HFFc6 (cell line): ENCODE data around the gene VENTX. TPM values are rescaled to one million over a fixed set of nuclear protein-coding genes. Genes with fewer than 3 reads are reported as not detected.

Source experiments
- DNase-seq: peaks from one replicate; pipeline ENCODE4 v3.0.0-alpha.2; 2018
- H3K27ac Mint-ChIP-seq: 2 replicates; pipeline ENCODE4 v1.8.0; 2020; ENCODE audit warnings: mild to moderate bottlenecking, mixed read lengths
- H3K27me3 Mint-ChIP-seq: 2 replicates; pipeline ENCODE4 v1.8.0; 2021; ENCODE audit warnings: mild to moderate bottlenecking, moderate library complexity, mixed read lengths; ENCODE audit not compliant: insufficient read depth
- H3K36me3 Mint-ChIP-seq: 2 replicates; pipeline ENCODE4 v1.8.0; 2021; ENCODE audit warnings: low read depth, mixed read lengths
- H3K4me1 Mint-ChIP-seq: 2 replicates; pipeline ENCODE4 v1.8.0; 2020; ENCODE audit warnings: low read depth, mixed read lengths
- H3K4me3 Mint-ChIP-seq: 2 replicates; pipeline ENCODE4 v1.8.0; 2020; ENCODE audit warnings: mild to moderate bottlenecking, moderate library complexity, mixed read lengths
- H3K9me3 Mint-ChIP-seq: 2 replicates; pipeline ENCODE4 v1.8.0; 2020; ENCODE audit warnings: mild to moderate bottlenecking, mixed read lengths
- total RNA-seq, 6 experiments: library from RNA; stranded (reverse); fragmentation: NEBNext Ultra II Directional; extraction: Animal tissue kit (Norgen Biotek cat#: 25700); gene quantifications; 2 replicates in 1 of 6; 3 replicates in 5 of 6; pipeline ENCODE4 v1.2.3, GENCODE V29; 2021
- TF ChIP-seq, protein P1 (sequence below): fragments of 200-600 bp; sonication (generic); IDR thresholded peaks from 2 replicates; pipeline ENCODE4 v1.5.0; 2021; ENCODE audit warnings: antibody characterized with exemption, mild to moderate bottlenecking

VENTX gene
- total RNA-seq, 6 experiments from 2014 or later: not detected

GRCh38 chr10:133211141-133211830 lies 26.4 kb upstream of the VENTX start:
- Mint-ChIP-seq H3K4me1 (no peaks in the 10 kb centered on the region), H3K36me3 (no peaks in the 10 kb centered on the region), H3K4me3 (no peak overlapping the region), H3K27me3 (peaks cover 4% of the 10 kb centered on the region; the same call in 1 of the 2 replicates), H3K27ac (no peak overlapping the region), H3K9me3 (peaks cover 11% of the 10 kb centered on the region; the same call in 1 of the 2 replicates)
- DNase-seq: no peak
- TF ChIP-seq, protein P1, sequence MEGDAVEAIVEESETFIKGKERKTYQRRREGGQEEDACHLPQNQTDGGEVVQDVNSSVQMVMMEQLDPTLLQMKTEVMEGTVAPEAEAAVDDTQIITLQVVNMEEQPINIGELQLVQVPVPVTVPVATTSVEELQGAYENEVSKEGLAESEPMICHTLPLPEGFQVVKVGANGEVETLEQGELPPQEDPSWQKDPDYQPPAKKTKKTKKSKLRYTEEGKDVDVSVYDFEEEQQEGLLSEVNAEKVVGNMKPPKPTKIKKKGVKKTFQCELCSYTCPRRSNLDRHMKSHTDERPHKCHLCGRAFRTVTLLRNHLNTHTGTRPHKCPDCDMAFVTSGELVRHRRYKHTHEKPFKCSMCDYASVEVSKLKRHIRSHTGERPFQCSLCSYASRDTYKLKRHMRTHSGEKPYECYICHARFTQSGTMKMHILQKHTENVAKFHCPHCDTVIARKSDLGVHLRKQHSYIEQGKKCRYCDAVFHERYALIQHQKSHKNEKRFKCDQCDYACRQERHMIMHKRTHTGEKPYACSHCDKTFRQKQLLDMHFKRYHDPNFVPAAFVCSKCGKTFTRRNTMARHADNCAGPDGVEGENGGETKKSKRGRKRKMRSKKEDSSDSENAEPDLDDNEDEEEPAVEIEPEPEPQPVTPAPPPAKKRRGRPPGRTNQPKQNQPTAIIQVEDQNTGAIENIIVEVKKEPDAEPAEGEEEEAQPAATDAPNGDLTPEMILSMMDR: no peak

DNA sequence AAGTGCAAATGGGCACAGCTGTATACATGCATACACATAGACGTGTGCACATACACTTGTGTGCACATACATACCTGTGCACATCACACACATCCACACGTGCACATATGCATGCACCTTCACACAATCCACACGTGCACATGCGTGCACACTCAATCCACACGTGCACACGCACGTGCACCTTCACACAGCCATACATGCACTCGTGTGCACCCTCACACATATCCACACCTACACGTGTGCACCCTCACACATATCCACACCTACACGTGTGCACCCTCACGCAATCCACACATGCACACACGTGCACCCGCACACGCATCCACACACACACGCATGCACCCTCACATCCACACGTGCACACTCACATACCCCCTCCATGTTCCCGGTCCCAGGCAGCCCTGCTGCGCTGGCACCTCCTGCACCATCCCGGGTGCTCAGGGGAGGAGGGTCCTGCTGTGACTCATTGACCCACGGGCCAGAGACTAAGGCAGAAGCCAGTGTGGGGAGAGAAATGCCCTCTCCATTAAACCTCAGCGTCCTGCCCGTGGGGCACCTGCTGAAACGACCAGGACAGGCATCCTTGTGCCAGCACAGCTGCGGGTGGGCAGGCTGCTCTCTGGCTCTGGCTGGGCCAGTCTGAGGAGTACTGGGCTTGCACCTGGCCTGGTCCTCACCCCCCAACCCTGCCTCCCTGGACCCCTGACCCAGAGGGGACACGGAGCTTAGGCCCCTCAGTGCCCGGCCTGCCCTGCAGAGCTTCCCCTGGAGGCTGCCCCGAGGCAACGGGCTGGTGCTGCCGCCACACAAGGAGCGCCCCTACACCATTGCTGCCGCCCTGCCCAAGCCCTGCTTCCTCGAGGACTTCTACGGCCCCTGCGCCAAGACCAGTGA lies 25.4 kb upstream of the VENTX start:
- peaks cover 19% of the 10 kb centered on the region; the same call in 1 of the 2 replicates for H3K9me3 Mint-ChIP-seq
- H3K36me3 Mint-ChIP-seq: no peaks in the 10 kb centered on the region
- no peak for DNase-seq
- TF ChIP-seq, protein P1: no peak
- no peaks in the 10 kb centered on the region for H3K4me1 Mint-ChIP-seq
- H3K27me3 Mint-ChIP-seq: peaks cover 4% of the 10 kb centered on the region
- no peak overlapping the region for H3K27ac Mint-ChIP-seq
- no peak overlapping the region for H3K4me3 Mint-ChIP-seq

- H3K27ac Mint-ChIP-seq: no peak overlapping the region
- H3K27me3 Mint-ChIP-seq: peaks cover 4% of the 10 kb centered on the region
- H3K4me3 Mint-ChIP-seq: no peak overlapping the region
- H3K4me1 Mint-ChIP-seq: no peaks in the 10 kb centered on the region
- no peak for DNase-seq
- peaks cover 19% of the 10 kb centered on the region; the same call in 1 of the 2 replicates for H3K9me3 Mint-ChIP-seq
- H3K36me3 Mint-ChIP-seq: no peaks in the 10 kb centered on the region
- TF ChIP-seq, protein P1: no peak
Measured at GRCh38 chr10:133212853-133213494, 24.7 kb upstream of the VENTX start.

DNA sequence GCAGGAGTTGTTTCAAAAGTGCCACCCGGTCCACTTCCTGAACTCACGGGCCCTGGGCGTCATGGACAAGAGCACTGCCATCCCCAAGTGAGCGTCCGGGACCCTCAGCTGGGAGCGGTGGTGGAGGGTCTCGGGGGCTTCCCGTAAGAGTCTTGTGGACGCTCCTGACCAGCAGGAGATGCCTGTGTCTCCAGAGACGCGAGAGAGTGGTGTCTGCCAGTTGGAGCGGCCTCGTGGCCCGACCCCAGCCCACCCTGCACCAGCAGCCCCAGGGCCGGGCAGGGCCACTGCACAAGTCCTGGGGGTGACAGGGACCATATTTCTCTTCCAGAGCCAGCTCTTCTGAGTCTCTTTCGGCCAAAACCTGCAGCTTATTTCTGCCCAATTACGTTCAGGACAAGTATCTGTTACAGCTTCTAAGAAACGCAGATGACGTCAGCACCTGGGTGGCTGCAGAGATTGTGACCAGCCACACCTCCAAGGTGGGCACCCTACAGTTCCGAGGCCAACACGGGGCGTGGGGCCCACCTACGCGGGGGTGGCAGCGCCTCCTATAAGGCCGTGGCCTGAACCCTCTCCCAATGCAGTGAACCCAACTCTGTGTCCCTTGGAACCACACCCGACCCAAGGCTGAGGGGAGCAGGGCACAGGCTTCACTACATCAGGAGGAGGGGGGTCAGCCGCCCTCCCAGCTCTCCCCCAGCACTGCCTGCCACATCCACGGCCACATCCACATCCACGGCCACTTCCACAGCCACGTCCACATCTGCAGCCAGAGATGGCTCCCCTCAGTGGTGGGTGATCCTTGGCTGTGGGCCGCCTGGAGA lies 23.8 kb upstream of the VENTX start:
- TF ChIP-seq, protein P1: no peak
- H3K27ac Mint-ChIP-seq: no peak overlapping the region
- no peaks in the 10 kb centered on the region for H3K36me3 Mint-ChIP-seq
- H3K4me3 Mint-ChIP-seq: no peak overlapping the region
- H3K9me3 Mint-ChIP-seq: peaks cover 19% of the 10 kb centered on the region; the same call in 1 of the 2 replicates
- no peaks in the 10 kb centered on the region for H3K4me1 Mint-ChIP-seq
- no peak for DNase-seq
- H3K27me3 Mint-ChIP-seq: peaks cover 4% of the 10 kb centered on the region
